Pancreas (tissue), 10 donors: ENCODE results near the gene EXD1. TPM values are rescaled to one million over a fixed set of nuclear protein-coding genes. Genes with fewer than 3 reads are reported as not detected.
"Not testable (repeated sequence)": the region's sequence is repeated elsewhere in the genome, so short reads cannot be mapped to it uniquely, and the experiment has no call there.

Experiments
- ATAC-seq, 4 donors: fragments of 200-7000 bp; cut with Tn5 transposase; one replicate each; pipeline versions ENCODE4 v1.8.0 to v1.9.1; 2020; ENCODE audit warnings: mild to moderate bottlenecking in 4 of 4, moderate library complexity in 4 of 4
- DNase-seq, 6 donors: peaks; one replicate each; pipeline ENCODE4 v3.0.0-alpha.2; 2020
- FAIRE-seq: peaks from 2 replicates; lab custom pipeline; 2012; peaks lifted over from hg19 to GRCh38; lab: Jason Lieb, UNC
- H3K27ac ChIP-seq, 4 donors: fragments of 200-600 bp; sonication (generic); 1 replicate in 3 of 4; 2 replicates in 1 of 4; pipeline versions ENCODE4 v1.5.0 to v1.8.0; 2020
- H3K27me3 ChIP-seq, 4 donors: fragments of 200-600 bp; one replicate each; pipeline ENCODE4 v1.8.0; 2021
- H3K36me3 ChIP-seq, 3 donors: fragments of 200-600 bp; sonication (generic) in 1 of 3; one replicate each; pipeline versions ENCODE4 v1.5.0 to v1.8.0; 2020 to 2021
- H3K4me1 ChIP-seq, 3 donors: fragments of 200-600 bp; one replicate each; pipeline ENCODE4 v1.8.0; 2021
- H3K4me3 ChIP-seq, 4 donors: fragments of 200-600 bp; sonication (generic) in 2 of 4; one replicate each; pipeline versions ENCODE4 v1.5.0 to v1.8.0; 2020 to 2021
- H3K9me3 ChIP-seq, 4 donors: fragments of 200-600 bp; one replicate each; pipeline ENCODE4 v1.8.0; 2021
- CTCF ChIP-seq, 4 donors: fragments of 200-600 bp; sonication (generic) in 3 of 4; IDR thresholded peaks; one replicate each; pipeline versions ENCODE4 v1.5.0 to v1.8.0; 2021; ENCODE audit warnings: antibody characterized with exemption in 4 of 4
- WGBS, 2 donors: extraction: QIAGEN DNeasy Blood & Tissue Kit; methylation state at CpG; one replicate each; pipeline ENCODE4 v1.1.7; 2013; 5-methylcytosine and 5-hydroxymethylcytosine counted together
- intact Hi-C, 3 donors: fragments of 100-400 bp; cut with DNase I; formaldehyde crosslinking; loops; one replicate each; pipeline versions ENCODE4 v1.11.1 to v1.14.2; 2022
- polyA plus RNA-seq, 2 donors: library from polyadenylated mRNA; stranded (reverse); fragments of 200-250 nt; gene quantifications; one replicate each; pipeline ENCODE4 v1.2.3, GENCODE V29; 2013
- total RNA-seq, 6 donors: library from RNA; stranded (reverse); fragmentation: NEBNext Ultra II Directional in 4 of 6; extraction: Animal tissue kit (Norgen Biotek cat#: 25700) in 4 of 6; gene quantifications; one replicate each; pipeline versions ENCODE4 v1.2.1 to v1.2.4, GENCODE V29; 2021 to 2023
- donor health status: healthy with polysubstance abuse.
- donor health status: DM: no; HTN: no; CAD: no; lungs with moderate emphysema.
- donor health status: DM: no; HTN: no; CAD: no.
- donor health status: control.
- donor health status: control.
- donor health status: Bipolar disorder and iron deficiency.
- donor health status: DM: yes; HTN: yes; CAD: no.
- donor health status: DM: no; HTN: no; CAD: no.
- donor health status: DM: no; HTN: no; CAD: no.
- donor health status: DM: yes; HTN: yes; CAD: no.

Gene EXD1
- total and polyA plus RNA-seq, 8 donors = not detected

- FAIRE-seq (no peak), ATAC-seq (peak; percentile 90 to 95 (median 94)), DNase-seq (peak in 2 of 6 donors; percentile 33 to 42)
- intact Hi-C loops = no loop called here
- TF ChIP-seq CTCF (IDR thresholded peaks at IDR 0.05) = no peak
- Histone ChIP-seq H3K27ac (peak overlapping the region; percentile 4 to 58 (median 41)), H3K36me3 (peaks cover 0 to 15% (median 0%) of the 10 kb centered on the region in 3 donors), H3K4me1 (peaks cover 26 to 44% (median 32%) of the 10 kb centered on the region in 3 donors), H3K4me3 (no peak overlapping the region), H3K9me3 (no peaks in the 10 kb centered on the region), H3K27me3 (no peaks in the 10 kb centered on the region)
- WGBS, 2 donors = 15 to 19% methylated on average over 3 of the region's 3 CpGs
Measured at GRCh38 chr15:41258750-41259471, 28.4 kb upstream of the EXD1 start.

DNA sequence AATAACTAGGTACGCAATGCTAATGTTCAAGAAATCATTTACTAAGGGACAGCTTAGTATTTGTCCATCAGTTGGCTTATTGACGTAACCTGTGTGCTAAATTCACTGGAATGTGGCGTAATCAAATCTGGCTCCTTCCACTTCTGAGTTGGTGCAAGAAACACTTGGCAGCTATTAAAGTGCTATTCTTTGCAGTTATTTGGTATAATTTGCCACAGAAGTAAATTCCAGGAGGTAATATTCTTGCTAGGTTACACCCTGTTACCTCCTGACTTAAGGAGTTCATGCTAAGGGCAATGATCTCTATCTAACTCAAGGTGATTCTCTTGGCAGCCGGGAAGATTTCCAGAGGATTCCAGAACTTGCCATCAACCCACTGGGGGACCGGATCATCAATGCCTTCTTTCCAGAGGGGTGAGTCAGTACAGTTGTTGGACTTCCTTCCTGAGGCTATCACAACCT is 26.1 kb upstream of the EXD1 start:
- H3K27ac ChIP-seq = peak overlapping the region in 3 of 4 donors; percentile 19 to 58 (median 42)
- WGBS, 2 donors = 34 to 37% methylated on average over 5 of the region's 5 CpGs

DNA sequence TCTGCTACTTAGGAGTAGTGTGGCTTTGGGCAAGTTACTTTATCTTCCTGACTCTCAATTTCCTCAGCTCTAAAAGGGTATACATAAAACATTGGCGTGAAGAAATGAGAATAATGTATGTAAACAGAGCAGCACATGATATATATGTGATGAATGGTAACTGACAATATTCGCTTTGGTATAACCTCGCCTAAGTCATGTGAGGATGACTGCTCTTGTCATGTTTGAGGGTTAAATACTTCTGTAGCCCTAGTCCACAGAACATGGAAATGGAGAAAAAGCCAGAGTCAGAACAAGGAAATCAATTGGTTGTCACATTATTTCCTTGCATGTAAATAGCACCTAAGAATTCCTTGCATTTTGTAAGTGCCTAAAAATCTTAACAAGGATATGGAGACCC is 25.5 kb upstream of the EXD1 start:
- H3K27me3 ChIP-seq = no peaks in the 10 kb centered on the region
- H3K36me3 ChIP-seq = peaks cover 0 to 5% (median 0%) of the 10 kb centered on the region in 3 donors
- DNase-seq (no peak), FAIRE-seq (no peak), ATAC-seq (no peak)
- H3K4me1 ChIP-seq = peaks cover 26 to 44% (median 32%) of the 10 kb centered on the region in 3 donors
- no peaks in the 10 kb centered on the region for H3K9me3 ChIP-seq
- no peak overlapping the region for H3K4me3 ChIP-seq
- TF ChIP-seq CTCF (IDR thresholded peaks at IDR 0.05) = no peak
- H3K27ac ChIP-seq = peak overlapping the region in 3 of 4 donors; percentile 19 to 58 (median 42)
- intact Hi-C loops = no loop called here
- 92 to 93% methylated on average over 3 of the region's 3 CpGs for WGBS, 2 donors

More for the DNA sequence above, 26.1 kb upstream of the EXD1 start:
- no peak overlapping the region for H3K4me3 ChIP-seq
- peak in 1 of 6 donors; percentile 42 for DNase-seq
- H3K9me3 ChIP-seq = no peaks in the 10 kb centered on the region
- H3K27me3 ChIP-seq = no peaks in the 10 kb centered on the region
- intact Hi-C loops = no loop called here
- peaks cover 0 to 5% (median 0%) of the 10 kb centered on the region in 3 donors for H3K36me3 ChIP-seq
- FAIRE-seq = no peak
- peak; percentile 41 to 73 (median 60) for ATAC-seq
- TF ChIP-seq CTCF (IDR thresholded peaks at IDR 0.05) = no peak
- peaks cover 26 to 44% (median 32%) of the 10 kb centered on the region in 3 donors for H3K4me1 ChIP-seq

DNA sequence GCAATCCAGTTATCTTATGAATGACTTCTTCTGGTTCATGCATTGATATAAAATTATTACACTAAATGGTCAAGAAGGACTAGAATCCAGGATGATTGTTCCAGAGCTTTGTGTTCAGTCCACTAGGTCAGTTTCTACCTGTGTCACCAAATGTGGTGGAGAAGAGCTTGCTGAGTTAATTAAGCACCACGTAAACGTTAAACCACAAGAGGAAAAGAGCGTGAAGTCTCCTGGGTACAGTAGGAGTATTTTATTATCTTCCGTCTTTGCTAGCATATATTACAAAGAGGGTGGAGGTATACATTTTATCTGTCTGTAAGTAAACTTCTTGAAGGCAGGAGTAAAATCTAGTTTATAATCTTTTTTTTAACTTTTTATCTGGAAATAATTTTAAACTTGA is 24.0 kb upstream of the EXD1 start:
- H3K27me3 ChIP-seq = no peaks in the 10 kb centered on the region
- no peak overlapping the region for H3K4me3 ChIP-seq
- H3K36me3 ChIP-seq = peaks cover 0 to 5% (median 0%) of the 10 kb centered on the region in 3 donors
- no peaks in the 10 kb centered on the region for H3K9me3 ChIP-seq
- no peak for ATAC-seq
- H3K4me1 ChIP-seq = peaks cover 19 to 45% (median 30%) of the 10 kb centered on the region in 3 donors
- no peak for TF ChIP-seq CTCF (IDR thresholded peaks at IDR 0.05)
- no peak for FAIRE-seq
- intact Hi-C loops = no loop called here
- DNase-seq = no peak
- H3K27ac ChIP-seq = no peak overlapping the region
- 92% methylated on average over 4 of the region's 4 CpGs for WGBS, 2 donors

DNA sequence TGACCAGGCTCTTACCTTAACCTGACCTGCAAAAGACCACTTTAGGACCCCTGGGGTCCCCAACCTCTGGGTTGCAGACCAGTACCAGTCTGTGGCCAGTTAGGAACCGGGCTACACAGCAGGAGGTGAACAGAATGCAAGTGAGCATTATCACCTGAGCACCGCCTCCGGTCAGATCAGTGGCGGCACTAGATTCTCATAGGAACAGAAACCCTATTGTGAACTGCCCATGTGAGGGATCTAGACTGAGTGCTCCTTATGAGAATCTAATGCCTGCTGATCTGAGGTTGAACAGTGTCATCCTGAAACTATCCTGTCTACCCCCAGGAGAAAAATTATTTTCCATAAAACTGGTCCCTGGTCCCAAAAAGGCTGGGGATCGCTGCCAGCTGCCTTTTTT is 20.9 kb upstream of the EXD1 start:
- no peak for FAIRE-seq
- H3K4me3 ChIP-seq = no peak overlapping the region

DNA sequence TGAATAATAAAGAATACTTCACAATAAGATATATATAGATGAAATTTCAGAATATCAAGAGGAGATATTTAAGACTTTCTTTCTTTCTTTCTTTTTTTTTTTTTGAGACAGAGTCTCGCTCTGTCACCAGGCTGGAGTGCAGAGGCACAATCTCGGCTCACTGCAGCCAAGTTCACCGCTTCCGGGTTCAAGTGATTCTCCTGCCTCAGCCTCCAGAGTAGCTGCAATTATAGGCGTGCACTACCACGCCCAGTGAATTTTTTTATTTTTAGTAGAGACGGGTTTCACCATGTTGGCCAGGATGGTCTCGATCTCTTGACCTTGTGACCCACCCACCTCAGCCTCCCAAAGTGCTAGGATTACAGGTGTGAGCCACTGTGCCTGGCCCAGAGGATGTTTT is 20.2 kb upstream of the EXD1 start:
- Histone ChIP-seq H3K4me1 (peaks cover under 1 to 11% (median 7%) of the 10 kb centered on the region in 3 donors), H3K36me3 (peaks cover 0 to 14% (median 0%) of the 10 kb centered on the region in 3 donors), H3K27ac (peak overlapping the region in 1 of 4 donors; percentile 66)
- DNase-seq, intact Hi-C loops, H3K4me3 ChIP-seq, H3K9me3 ChIP-seq, ATAC-seq, H3K27me3 ChIP-seq, FAIRE-seq: not testable (repeated sequence)
- WGBS, 2 donors = 85 to 88% methylated on average over 8 of the region's 8 CpGs

More for the DNA sequence above, 20.9 kb upstream of the EXD1 start:
- Histone ChIP-seq H3K4me1 (peaks cover 4 to 18% (median 14%) of the 10 kb centered on the region in 3 donors), H3K36me3 (peaks cover 0 to 10% (median 0%) of the 10 kb centered on the region in 3 donors), H3K9me3 (no peaks in the 10 kb centered on the region), H3K27ac (no peak overlapping the region), H3K27me3 (no peaks in the 10 kb centered on the region)
- 95 to 99% methylated on average over 5 of the region's 5 CpGs for whole genome bisulfite sequencing, 2 donors
- DNase-seq (no peak), ATAC-seq (no peak)
- TF ChIP-seq CTCF (IDR thresholded peaks at IDR 0.05) = no peak
- intact Hi-C loops = no loop called here
